BJ (cell line): ENCODE data around the gene PAXIP1. TPM values are rescaled to one million over a fixed set of nuclear protein-coding genes. Genes with fewer than 3 reads are reported as not detected.

Experiments used
- CTCF ChIA-PET: fragments of 350-600 bp; formaldehyde crosslinking; extraction: SDS; loops from one replicate; lab custom pipeline; 2021; ENCODE audit warnings: antibody characterized with exemption, inconsistent platforms; lab: Yijun Ruan, JAX
- POLR2A ChIA-PET: fragments of 300-600 bp; sonication (Branson Sonifier 250); formaldehyde crosslinking; extraction: SDS; loops from one replicate; lab custom pipeline; 2021; ENCODE audit warnings: antibody characterized with exemption; lab: Charles Lee
- DNase-seq: peaks from one replicate; pipeline ENCODE4 v3.0.0-alpha.2; 2011; ENCODE audit warnings: low read depth
- H3K27me3 ChIP-seq: 2 replicates; pipeline ENCODE4 v1.6.0; 2011; ENCODE audit warnings: low read length; ENCODE audit not compliant: control insufficient read depth, insufficient read depth
- H3K36me3 ChIP-seq: 2 replicates; pipeline ENCODE4 v1.5.1; 2011; ENCODE audit warnings: low read length; ENCODE audit not compliant: control insufficient read depth, insufficient read depth
- H3K4me3 ChIP-seq: 2 replicates; pipeline ENCODE4 v1.5.1; 2011; ENCODE audit warnings: low read depth, mild to moderate bottlenecking, control low read depth, low read length
- CTCF ChIP-seq: IDR thresholded peaks from 2 replicates; pipeline ENCODE4 v1.5.1; 2011; ENCODE audit warnings: low read depth, mild to moderate bottlenecking, control low read depth, inconsistent platforms, low read length, moderate library complexity; ENCODE audit not compliant: insufficient read depth
- polyA plus RNA-seq: library from polyadenylated mRNA; depleted of rRNA; stranded (reverse); fragments of >200 nt; gene quantifications from 2 replicates; pipeline ENCODE4 v1.2.3, GENCODE V29; 2011

Gene PAXIP1
- polyA plus RNA-seq, 1 experiment: 4.6 TPM

GRCh38 chr7:154912871-154913637 lies 89.9 kb downstream of the PAXIP1 start:
- ChIA-PET CTCF (interaction anchor here (0.6 to 5.5 kb wide), 16 partner anchors 10 to 1856 kb away, joined by 3 to 42 read pairs (median 4); no protein-coding TSS in a partner anchor), POLR2A (no interaction called here)
- no peak for DNase-seq
- Histone ChIP-seq H3K4me3 (no peak overlapping the region), H3K27me3 (no peaks in the 10 kb centered on the region; the same call in 1 of the 2 replicates), H3K36me3 (no peaks in the 10 kb centered on the region)
- TF ChIP-seq CTCF: no peak

GRCh38 chr7:154911862-154912455 lies 91.0 kb downstream of the PAXIP1 start:
- no peaks in the 10 kb centered on the region; the same call in 1 of the 2 replicates for H3K27me3 ChIP-seq
- no peak for TF ChIP-seq CTCF
- ChIA-PET CTCF (interaction anchor here (1.0 to 5.5 kb wide), 4 partner anchors 9 to 431 kb away, joined by 3 to 42 read pairs (median 16); no protein-coding TSS in a partner anchor), POLR2A (no interaction called here)
- DNase-seq: no peak
- H3K4me3 ChIP-seq: no peak overlapping the region
- H3K36me3 ChIP-seq: no peaks in the 10 kb centered on the region

GRCh38 chr7:154911411-154911810 lies 91.5 kb downstream of the PAXIP1 start:
- TF ChIP-seq CTCF: no peak
- no peak for DNase-seq
- CTCF ChIA-PET: interaction anchor here (0.6 to 5.5 kb wide), 5 partner anchors 8 to 432 kb away, joined by 3 to 42 read pairs (median 3); no protein-coding TSS in a partner anchor
- Histone ChIP-seq H3K36me3 (no peaks in the 10 kb centered on the region), H3K27me3 (no peaks in the 10 kb centered on the region), H3K4me3 (no peak overlapping the region)
- POLR2A ChIA-PET: no interaction called here

- ChIA-PET CTCF (interaction anchor here (0.6 to 5.5 kb wide), 4 partner anchors 8 to 432 kb away, joined by 3 to 42 read pairs (median 3); no protein-coding TSS in a partner anchor), POLR2A (no interaction called here)
- no peak for TF ChIP-seq CTCF
- no peak overlapping the region for H3K4me3 ChIP-seq
- no peaks in the 10 kb centered on the region for H3K36me3 ChIP-seq
- DNase-seq: no peak
- H3K27me3 ChIP-seq: no peaks in the 10 kb centered on the region
Observed at GRCh38 chr7:154910977-154911376, 91.9 kb downstream of the PAXIP1 start.

- Histone ChIP-seq H3K4me3 (no peak overlapping the region), H3K36me3 (no peaks in the 10 kb centered on the region), H3K27me3 (no peaks in the 10 kb centered on the region)
- DNase-seq: no peak
- no peak for TF ChIP-seq CTCF
- ChIA-PET CTCF (no interaction called here), POLR2A (no interaction called here)
Observed at GRCh38 chr7:154910125-154910524, 92.8 kb downstream of the PAXIP1 start.
